Body of pancreas (tissue), 4 donors: ENCODE results near the gene OR8D2. TPM values are rescaled to one million over a fixed set of nuclear protein-coding genes. Genes with fewer than 3 reads are reported as not detected.

Source experiments
- ATAC-seq: fragments of 150-250 bp; one replicate; pipeline ENCODE4 v1.9.1; 2016
- DNase-seq, 4 donors: peaks; one replicate each; pipeline ENCODE4 v3.0.0-alpha.2; 2019
- H3K27ac ChIP-seq, 4 donors: fragments of 200-600 bp; sonication (generic); 1 replicate in 3 of 4; 2 replicates in 1 of 4; pipeline versions ENCODE4 v1.5.1 to v1.6.1; 2016 to 2019; ENCODE audit warnings: mild to moderate bottlenecking in 1 of 4, mixed read lengths in 1 of 4, moderate library complexity in 1 of 4
- H3K27me3 ChIP-seq, 2 donors: fragments of 200-600 bp; sonication (generic); one replicate each; pipeline ENCODE4 v1.6.0; 2016; ENCODE audit warnings: mild to moderate bottlenecking in 1 of 2
- H3K36me3 ChIP-seq, 2 donors: fragments of 200-600 bp; sonication (generic); replicated peaks in 1 of 2; 2 replicates each; pipeline ENCODE4 v1.5.1; 2016; ENCODE audit warnings: low read depth in 2 of 2; ENCODE audit not compliant: insufficient read depth in 1 of 2
- H3K4me1 ChIP-seq: fragments of 200-600 bp; sonication (generic); one replicate; pipeline ENCODE4 v1.6.0; 2016
- H3K4me3 ChIP-seq, 2 donors: fragments of 200-600 bp; sonication (generic); 1 replicate in 1 of 2; 2 replicates in 1 of 2; pipeline ENCODE4 v1.5.1; 2016 to 2019
- H3K9me3 ChIP-seq, 3 donors: fragments of 200-600 bp; sonication (generic); 1 replicate in 2 of 3; 2 replicates in 1 of 3; pipeline ENCODE4 v1.5.1; 2016
- POLR2A ChIP-seq, 3 donors: fragments of 450-650 bp; IDR thresholded peaks; one replicate each; pipeline ENCODE4 v1.6.1; 2016; ENCODE audit warnings: antibody characterized with exemption in 3 of 3, mild to moderate bottlenecking in 2 of 3
- WGBS, 2 donors: methylation state at CpG; one replicate each; pipeline ENCODE4 v1.1.5; 2017; 5-methylcytosine and 5-hydroxymethylcytosine counted together
- intact Hi-C: fragments of 100-400 bp; cut with DNase I; formaldehyde crosslinking; loops from one replicate; pipeline ENCODE4 v1.15.1; 2023
- total RNA-seq, 2 donors: library from RNA; depleted of rRNA; stranded (reverse); fragments of >200 nt; gene quantifications; one replicate each; pipeline ENCODE4 v1.1.0, GENCODE V29; 2016
- TF ChIP-seq, protein P1 (sequence below), 7 experiments: fragments of 450-650 bp in 4 of 7; fragments of 200-600 bp in 3 of 7; sonication (generic) in 3 of 7; IDR thresholded peaks; one replicate each; pipeline ENCODE4 v1.5.1; 2016 to 2019; ENCODE audit warnings: antibody characterized with exemption in 7 of 7

The OR8D2 gene
- total RNA-seq, 2 donors from 2014 or later = not detected

GRCh38 chr11:124339396-124340141, 19.6 kb upstream of the OR8D2 start:
- DNase-seq (no peak), ATAC-seq (no peak)
- no peak overlapping the region for H3K27ac ChIP-seq
- 68 to 77% methylated on average over 6 of the region's 6 CpGs for WGBS, 2 donors
- intact Hi-C loops = no loop called here
- H3K36me3 ChIP-seq = no peaks in the 10 kb centered on the region
- no peaks in the 10 kb centered on the region for H3K27me3 ChIP-seq
- no peaks in the 10 kb centered on the region for H3K9me3 ChIP-seq
- TF ChIP-seq, protein P1, sequence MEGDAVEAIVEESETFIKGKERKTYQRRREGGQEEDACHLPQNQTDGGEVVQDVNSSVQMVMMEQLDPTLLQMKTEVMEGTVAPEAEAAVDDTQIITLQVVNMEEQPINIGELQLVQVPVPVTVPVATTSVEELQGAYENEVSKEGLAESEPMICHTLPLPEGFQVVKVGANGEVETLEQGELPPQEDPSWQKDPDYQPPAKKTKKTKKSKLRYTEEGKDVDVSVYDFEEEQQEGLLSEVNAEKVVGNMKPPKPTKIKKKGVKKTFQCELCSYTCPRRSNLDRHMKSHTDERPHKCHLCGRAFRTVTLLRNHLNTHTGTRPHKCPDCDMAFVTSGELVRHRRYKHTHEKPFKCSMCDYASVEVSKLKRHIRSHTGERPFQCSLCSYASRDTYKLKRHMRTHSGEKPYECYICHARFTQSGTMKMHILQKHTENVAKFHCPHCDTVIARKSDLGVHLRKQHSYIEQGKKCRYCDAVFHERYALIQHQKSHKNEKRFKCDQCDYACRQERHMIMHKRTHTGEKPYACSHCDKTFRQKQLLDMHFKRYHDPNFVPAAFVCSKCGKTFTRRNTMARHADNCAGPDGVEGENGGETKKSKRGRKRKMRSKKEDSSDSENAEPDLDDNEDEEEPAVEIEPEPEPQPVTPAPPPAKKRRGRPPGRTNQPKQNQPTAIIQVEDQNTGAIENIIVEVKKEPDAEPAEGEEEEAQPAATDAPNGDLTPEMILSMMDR (IDR thresholded peaks at IDR 0.05) = no peak
- TF ChIP-seq POLR2A (IDR thresholded peaks at IDR 0.05) = no peak
- H3K4me3 ChIP-seq = no peak overlapping the region
- no peaks in the 10 kb centered on the region for H3K4me1 ChIP-seq

- H3K27ac ChIP-seq = no peak overlapping the region
- 52 to 53% methylated on average over 3 of the region's 3 CpGs for WGBS, 2 donors
- no peak for ATAC-seq
- DNase-seq = no peak
- no peaks in the 10 kb centered on the region for H3K36me3 ChIP-seq
- H3K4me1 ChIP-seq = no peaks in the 10 kb centered on the region
- H3K4me3 ChIP-seq = no peak overlapping the region
- no peak for TF ChIP-seq POLR2A (IDR thresholded peaks at IDR 0.05)
- TF ChIP-seq, protein P1 (IDR thresholded peaks at IDR 0.05) = no peak
- intact Hi-C loops = no loop called here
- H3K9me3 ChIP-seq = no peaks in the 10 kb centered on the region
- no peaks in the 10 kb centered on the region for H3K27me3 ChIP-seq
These were observed 11.9 kb upstream of the OR8D2 start for GRCh38 chr11:124331873-124332272.

- no peak overlapping the region for H3K27ac ChIP-seq
- H3K4me3 ChIP-seq = no peak overlapping the region
- no peaks in the 10 kb centered on the region for H3K4me1 ChIP-seq
- intact Hi-C loops = loop anchor here (10.0 kb wide), 1 partner anchor 265 kb away; no protein-coding TSS in a partner anchor
- DNase-seq (no peak), ATAC-seq (no peak)
- WGBS, 2 donors = 12 to 25% methylated on average over 2 of the region's 2 CpGs
- no peaks in the 10 kb centered on the region for H3K27me3 ChIP-seq
- no peaks in the 10 kb centered on the region for H3K9me3 ChIP-seq
- H3K36me3 ChIP-seq = no peaks in the 10 kb centered on the region
- no peak for TF ChIP-seq POLR2A (IDR thresholded peaks at IDR 0.05)
- TF ChIP-seq, protein P1 (IDR thresholded peaks at IDR 0.05) = peak in 5 of 7 experiments; percentile 7 to 41 (median 29)
These were observed 9.9 kb upstream of the OR8D2 start for GRCh38 chr11:124329787-124330478.

DNA sequence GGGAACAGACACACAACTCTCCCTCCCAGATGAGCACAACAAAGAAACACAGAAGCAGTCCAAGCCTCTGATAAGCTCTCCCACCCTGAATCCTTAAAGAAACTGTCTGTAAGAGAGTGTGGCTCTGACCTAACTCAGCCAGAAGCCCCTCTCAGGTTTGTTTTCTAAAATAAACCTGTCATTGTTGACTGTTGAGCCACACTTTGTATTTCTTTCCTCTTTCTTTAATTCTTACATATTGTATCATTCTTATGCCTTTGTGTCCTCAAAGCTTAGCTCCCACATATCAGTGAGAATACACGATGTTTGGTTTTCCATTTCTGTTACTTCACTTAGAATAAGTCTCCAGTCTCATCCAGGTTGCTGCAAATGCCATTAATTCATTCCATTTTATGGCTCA, 7.8 kb upstream of the OR8D2 start:
- Histone ChIP-seq H3K9me3 (no peaks in the 10 kb centered on the region), H3K36me3 (no peaks in the 10 kb centered on the region), H3K27me3 (no peaks in the 10 kb centered on the region), H3K4me3 (no peak overlapping the region), H3K4me1 (no peaks in the 10 kb centered on the region), H3K27ac (no peak overlapping the region)
- ATAC-seq = no peak
- intact Hi-C loops = loop anchor here (10.0 kb wide), 1 partner anchor 263 kb away; no protein-coding TSS in a partner anchor
- 87 to 90% methylated on average over 1 of the region's 1 CpG for WGBS, 2 donors
- DNase-seq = no peak
- TF ChIP-seq POLR2A (IDR thresholded peaks at IDR 0.05) = no peak

DNA sequence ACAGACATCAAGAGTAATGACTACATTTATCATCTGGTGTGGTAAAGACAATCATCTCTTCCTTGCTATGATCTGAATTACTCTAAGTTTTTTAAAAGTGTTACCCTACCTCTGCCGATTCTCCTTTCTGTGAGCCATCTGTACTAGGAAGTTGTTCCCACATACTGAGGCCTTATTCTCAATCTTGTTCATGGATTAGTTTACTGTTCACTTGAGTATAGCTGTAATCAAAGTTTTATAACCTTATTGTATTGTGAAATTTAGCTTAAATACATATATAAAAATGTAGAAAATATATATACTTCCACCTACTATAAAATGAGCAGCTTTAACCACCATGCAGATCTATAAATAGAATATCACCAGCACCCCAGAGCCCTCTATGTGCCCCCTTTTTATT, 2.4 kb upstream of the OR8D2 start:
- intact Hi-C loops = loop anchor here (10.0 kb wide), 1 partner anchor 258 kb away; no protein-coding TSS in a partner anchor
- TF ChIP-seq, protein P1 (IDR thresholded peaks at IDR 0.05) = no peak
- no peak for TF ChIP-seq POLR2A (IDR thresholded peaks at IDR 0.05)
- no peak for ATAC-seq
- Histone ChIP-seq H3K9me3 (no peaks in the 10 kb centered on the region), H3K27me3 (no peaks in the 10 kb centered on the region), H3K4me1 (no peaks in the 10 kb centered on the region), H3K4me3 (no peak overlapping the region), H3K27ac (no peak overlapping the region), H3K36me3 (no peaks in the 10 kb centered on the region)
- 83 to 86% methylated on average over 1 of the region's 1 CpG for WGBS, 2 donors
- no peak for DNase-seq
